Measurements from ENCODE around the gene TMIGD2.

Gene TMIGD2

DNA sequence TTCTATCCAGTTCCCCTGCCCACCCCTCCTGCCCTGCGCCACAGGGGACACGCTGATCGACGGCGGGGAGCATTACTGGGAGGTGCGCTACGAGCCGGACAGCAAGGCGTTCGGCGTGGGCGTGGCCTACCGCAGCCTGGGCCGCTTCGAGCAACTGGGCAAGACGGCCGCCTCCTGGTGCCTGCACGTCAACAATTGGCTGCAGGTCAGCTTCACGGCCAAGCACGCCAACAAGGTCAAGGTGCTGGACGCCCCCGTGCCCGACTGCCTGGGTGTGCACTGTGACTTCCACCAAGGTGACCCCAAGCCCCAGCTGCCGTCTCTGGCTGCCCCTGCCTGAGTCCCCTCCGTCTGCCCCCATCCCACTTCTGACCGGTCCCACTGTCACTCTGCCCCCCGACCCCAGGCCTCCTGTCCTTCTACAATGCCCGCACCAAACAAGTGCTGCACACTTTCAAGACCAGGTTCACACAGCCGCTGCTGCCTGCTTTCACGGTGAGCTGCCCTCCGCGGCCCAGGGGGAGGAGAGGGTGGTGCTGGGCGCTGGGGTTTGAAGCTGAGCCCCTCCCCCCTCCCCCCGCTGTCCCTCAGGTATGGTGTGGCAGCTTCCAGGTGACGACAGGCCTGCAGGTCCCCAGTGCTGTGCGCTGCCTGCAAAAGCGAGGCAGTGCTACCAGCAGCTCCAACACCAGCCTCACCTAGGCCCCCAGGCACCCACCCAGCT, 20.9 kb upstream of the TMIGD2 start:
- Histone ChIP-seq H3K4me3 (ENCODE audit: low read length) (no peak overlapping the region), H3K36me3 (ENCODE audit: control insufficient read depth, insufficient read depth, low read length) (no peaks in the 10 kb centered on the region), H3K4me2 (ENCODE audit: low read length) (no peak overlapping the region), H3K79me2 (ENCODE audit: control insufficient read depth, insufficient read depth, low read length) (no peaks in the 10 kb centered on the region), H2BK5ac (ENCODE audit: low read length) (no peak overlapping the region), H3K23ac (ENCODE audit: low read length) (no peak overlapping the region), H2AK5ac (ENCODE audit: low read length) (no peak overlapping the region), H3K4me1 (ENCODE audit: control insufficient read depth, low read depth, low read length) (no peaks in the 10 kb centered on the region), H3K56ac (ENCODE audit: low read length) (no peak overlapping the region), H3K9ac (ENCODE audit: low read length) (no peak overlapping the region), H3K4ac (ENCODE audit: low read depth, low read length) (no peak overlapping the region), H4K8ac (ENCODE audit: low read depth, low read length) (no peak overlapping the region), H3K79me1 (ENCODE audit: low read length) (no peaks in the 10 kb centered on the region), H3K18ac (ENCODE audit: low read length) (no peak overlapping the region), H4K5ac (ENCODE audit: low read length) (no peak overlapping the region), H3K27ac (ENCODE audit: low read depth, low read length) (no peak overlapping the region), H2BK15ac (replicated peaks; ENCODE audit: low read depth) (no peak overlapping the region), H2BK120ac (ENCODE audit: low read depth, low read length) (no peak overlapping the region), H3K27me3 (ENCODE audit: insufficient read depth, low read length, poor library complexity) (no peaks in the 10 kb centered on the region)
- WGBS (ENCODE audit: extremely low coverage, insufficient coverage, low lambda C conversion rate): no CpG with 5 or more reads among the region's 37 CpGs
- no peak for DNase-seq

- Histone ChIP-seq H2BK120ac (ENCODE audit: low read depth, low read length) (no peak overlapping the region), H3K27ac (ENCODE audit: low read depth, low read length) (no peak overlapping the region), H3K4me2 (ENCODE audit: low read length) (no peak overlapping the region), H3K4me1 (ENCODE audit: control insufficient read depth, low read depth, low read length) (no peaks in the 10 kb centered on the region), H3K18ac (ENCODE audit: low read length) (no peak overlapping the region), H4K5ac (ENCODE audit: low read length) (no peak overlapping the region), H2BK5ac (ENCODE audit: low read length) (no peak overlapping the region), H3K79me1 (ENCODE audit: low read length) (no peaks in the 10 kb centered on the region), H3K36me3 (ENCODE audit: control insufficient read depth, insufficient read depth, low read length) (no peaks in the 10 kb centered on the region), H3K4me3 (ENCODE audit: low read length) (no peak overlapping the region), H3K56ac (ENCODE audit: low read length) (no peak overlapping the region), H2AK5ac (ENCODE audit: low read length) (no peak overlapping the region), H3K9ac (ENCODE audit: low read length) (no peak overlapping the region), H2BK15ac (replicated peaks; ENCODE audit: low read depth) (no peak overlapping the region), H3K27me3 (ENCODE audit: insufficient read depth, low read length, poor library complexity) (no peaks in the 10 kb centered on the region), H4K8ac (ENCODE audit: low read depth, low read length) (no peak overlapping the region), H3K79me2 (ENCODE audit: control insufficient read depth, insufficient read depth, low read length) (no peaks in the 10 kb centered on the region), H3K23ac (ENCODE audit: low read length) (no peak overlapping the region), H3K4ac (ENCODE audit: low read depth, low read length) (no peak overlapping the region)
- no peak for DNase-seq
- no CpG with 5 or more reads among the region's 2 CpGs for WGBS (ENCODE audit: extremely low coverage, insufficient coverage, low lambda C conversion rate)
Observed at GRCh38 chr19:4320419-4320818, 18.2 kb upstream of the TMIGD2 start.

DNA sequence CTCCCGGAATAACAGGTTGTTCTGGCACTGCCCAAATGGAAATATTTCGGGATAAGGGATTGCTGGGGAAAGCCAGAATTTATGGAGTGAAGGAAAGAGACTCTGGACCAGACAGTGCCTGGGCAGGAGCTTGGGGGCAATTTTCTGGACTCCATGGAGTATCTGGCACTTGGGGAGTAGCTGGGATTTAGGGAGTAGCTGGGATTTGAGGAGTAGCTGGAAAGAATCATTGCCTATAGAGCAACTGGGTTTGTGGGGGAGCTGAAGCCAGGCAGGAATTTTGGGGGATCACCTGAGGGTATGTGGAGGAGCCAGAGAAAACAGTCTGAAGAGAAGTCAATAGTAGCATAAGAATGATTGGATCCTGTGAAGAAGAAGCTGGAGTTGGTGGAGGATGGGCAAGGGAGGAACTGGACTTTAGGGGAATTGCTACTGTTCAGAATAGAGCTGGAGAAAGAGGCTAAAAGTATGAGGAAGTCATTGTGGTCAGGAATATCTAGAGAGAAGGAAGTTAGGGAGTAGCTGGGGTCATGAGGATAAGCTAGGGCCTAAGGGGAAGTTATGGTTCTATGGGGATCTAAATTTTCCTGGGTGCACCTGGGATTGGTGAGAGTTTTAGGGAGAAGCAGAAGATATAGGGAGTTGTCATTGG, 17.0 kb upstream of the TMIGD2 start:
- no peaks in the 10 kb centered on the region for H3K4me1 ChIP-seq (ENCODE audit: control insufficient read depth, low read depth, low read length)
- no peak overlapping the region for H2AK5ac ChIP-seq (ENCODE audit: low read length)
- H3K4me2 ChIP-seq (ENCODE audit: low read length): no peak overlapping the region
- no peak overlapping the region for H3K4ac ChIP-seq (ENCODE audit: low read depth, low read length)
- no peak overlapping the region for H2BK120ac ChIP-seq (ENCODE audit: low read depth, low read length)
- no peak overlapping the region for H3K18ac ChIP-seq (ENCODE audit: low read length)
- no peak overlapping the region for H2BK5ac ChIP-seq (ENCODE audit: low read length)
- no peak overlapping the region for H4K5ac ChIP-seq (ENCODE audit: low read length)
- no peak overlapping the region for H4K8ac ChIP-seq (ENCODE audit: low read depth, low read length)
- no CpG with 5 or more reads among the region's 2 CpGs for WGBS (ENCODE audit: extremely low coverage, insufficient coverage, low lambda C conversion rate)
- H3K9ac ChIP-seq (ENCODE audit: low read length): no peak overlapping the region
- H3K36me3 ChIP-seq (ENCODE audit: control insufficient read depth, insufficient read depth, low read length): no peaks in the 10 kb centered on the region
- H3K27ac ChIP-seq (ENCODE audit: low read depth, low read length): no peak overlapping the region
- no peaks in the 10 kb centered on the region for H3K79me1 ChIP-seq (ENCODE audit: low read length)
- H3K27me3 ChIP-seq (ENCODE audit: insufficient read depth, low read length, poor library complexity): no peaks in the 10 kb centered on the region
- H3K4me3 ChIP-seq (ENCODE audit: low read length): no peak overlapping the region
- H3K56ac ChIP-seq (ENCODE audit: low read length): no peak overlapping the region
- no peak overlapping the region for H2BK15ac ChIP-seq (replicated peaks; ENCODE audit: low read depth)
- DNase-seq: no peak
- no peak overlapping the region for H3K23ac ChIP-seq (ENCODE audit: low read length)
- no peaks in the 10 kb centered on the region for H3K79me2 ChIP-seq (ENCODE audit: control insufficient read depth, insufficient read depth, low read length)

DNA sequence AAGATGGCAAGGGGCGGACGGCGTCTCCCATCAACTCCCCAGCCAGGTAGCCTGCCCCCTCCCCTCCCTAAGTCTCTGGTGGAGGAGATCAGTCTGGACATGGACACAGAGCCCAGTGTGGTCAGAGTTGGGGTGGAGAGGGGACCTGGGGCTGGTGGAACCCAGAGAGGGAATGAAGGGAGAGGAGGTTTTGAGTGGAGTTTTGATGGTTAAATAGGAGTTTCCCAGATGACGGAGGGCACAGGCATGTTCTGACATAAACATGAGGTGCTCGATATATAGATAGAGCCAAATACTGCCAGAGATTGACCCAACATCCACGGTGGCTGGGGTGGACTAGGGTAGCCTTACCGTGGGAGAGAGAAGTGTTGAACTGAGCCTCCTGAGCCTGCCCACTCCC, 16.3 kb upstream of the TMIGD2 start:
- H3K4me3 ChIP-seq (ENCODE audit: low read length): no peak overlapping the region
- H3K79me2 ChIP-seq (ENCODE audit: control insufficient read depth, insufficient read depth, low read length): no peaks in the 10 kb centered on the region
- no peak overlapping the region for H4K8ac ChIP-seq (ENCODE audit: low read depth, low read length)
- no peak overlapping the region for H3K23ac ChIP-seq (ENCODE audit: low read length)
- H4K5ac ChIP-seq (ENCODE audit: low read length): no peak overlapping the region
- no peak overlapping the region for H3K27ac ChIP-seq (ENCODE audit: low read depth, low read length)
- no peak overlapping the region for H3K9ac ChIP-seq (ENCODE audit: low read length)
- H3K4me2 ChIP-seq (ENCODE audit: low read length): no peak overlapping the region
- H2BK120ac ChIP-seq (ENCODE audit: low read depth, low read length): no peak overlapping the region
- H2BK5ac ChIP-seq (ENCODE audit: low read length): no peak overlapping the region
- DNase-seq: no peak
- H2BK15ac ChIP-seq (replicated peaks; ENCODE audit: low read depth): no peak overlapping the region
- no peaks in the 10 kb centered on the region for H3K79me1 ChIP-seq (ENCODE audit: low read length)
- H3K36me3 ChIP-seq (ENCODE audit: control insufficient read depth, insufficient read depth, low read length): no peaks in the 10 kb centered on the region
- H3K27me3 ChIP-seq (ENCODE audit: insufficient read depth, low read length, poor library complexity): no peaks in the 10 kb centered on the region
- no CpG with 5 or more reads among the region's 7 CpGs for WGBS (ENCODE audit: extremely low coverage, insufficient coverage, low lambda C conversion rate)
- no peak overlapping the region for H3K56ac ChIP-seq (ENCODE audit: low read length)
- H3K4me1 ChIP-seq (ENCODE audit: control insufficient read depth, low read depth, low read length): no peaks in the 10 kb centered on the region
- H3K18ac ChIP-seq (ENCODE audit: low read length): no peak overlapping the region
- H3K4ac ChIP-seq (ENCODE audit: low read depth, low read length): no peak overlapping the region
- H2AK5ac ChIP-seq (ENCODE audit: low read length): no peak overlapping the region

DNA sequence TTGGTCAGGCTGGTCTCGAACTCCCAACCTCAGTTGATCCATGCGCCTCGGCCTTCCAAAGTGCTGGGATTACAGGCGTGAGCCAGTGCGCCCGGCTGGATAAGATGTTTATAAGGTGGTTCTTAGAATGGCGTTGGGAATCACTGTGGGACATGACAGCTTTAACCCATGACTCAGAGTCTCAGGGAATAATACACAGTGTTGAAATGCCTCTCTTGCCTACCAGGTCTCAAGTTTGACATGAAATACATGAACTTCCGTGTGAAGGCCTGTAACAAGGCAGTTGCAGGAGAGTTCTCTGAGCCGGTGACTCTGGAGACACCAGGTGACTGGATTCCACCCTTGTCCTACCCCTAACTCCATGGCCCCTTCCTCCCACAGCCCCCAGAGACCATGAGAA, 14.8 kb upstream of the TMIGD2 start:
- Histone ChIP-seq H3K27ac (ENCODE audit: low read depth, low read length) (no peak overlapping the region), H2AK5ac (ENCODE audit: low read length) (no peak overlapping the region), H3K56ac (ENCODE audit: low read length) (no peak overlapping the region), H3K18ac (ENCODE audit: low read length) (no peak overlapping the region), H3K23ac (ENCODE audit: low read length) (no peak overlapping the region), H3K4ac (ENCODE audit: low read depth, low read length) (no peak overlapping the region), H2BK15ac (replicated peaks; ENCODE audit: low read depth) (no peak overlapping the region), H3K36me3 (ENCODE audit: control insufficient read depth, insufficient read depth, low read length) (no peaks in the 10 kb centered on the region), H3K27me3 (ENCODE audit: insufficient read depth, low read length, poor library complexity) (no peaks in the 10 kb centered on the region), H2BK120ac (ENCODE audit: low read depth, low read length) (no peak overlapping the region), H3K79me2 (ENCODE audit: control insufficient read depth, insufficient read depth, low read length) (no peaks in the 10 kb centered on the region), H3K4me3 (ENCODE audit: low read length) (no peak overlapping the region), H3K9ac (ENCODE audit: low read length) (no peak overlapping the region), H4K5ac (ENCODE audit: low read length) (no peak overlapping the region), H4K8ac (ENCODE audit: low read depth, low read length) (no peak overlapping the region), H3K4me1 (ENCODE audit: control insufficient read depth, low read depth, low read length) (no peaks in the 10 kb centered on the region), H3K4me2 (ENCODE audit: low read length) (no peak overlapping the region), H3K79me1 (ENCODE audit: low read length) (no peaks in the 10 kb centered on the region), H2BK5ac (ENCODE audit: low read length) (no peak overlapping the region)
- no peak for DNase-seq
- WGBS (ENCODE audit: extremely low coverage, insufficient coverage, low lambda C conversion rate): no CpG with 5 or more reads among the region's 9 CpGs

Measured in mesendoderm (in vitro differentiated cells).